GM12864 (cell line): ENCODE data around the gene SMAD1.
"Not testable (repeated sequence)": the region's sequence is repeated elsewhere in the genome, so short reads cannot be mapped to it uniquely, and the experiment has no call there.

Experiments used
- DNase-seq: peaks from one replicate; pipeline ENCODE4 v3.0.0-alpha.2; 2011; ENCODE audit warnings: low read depth
- H3K4me3 ChIP-seq: 2 replicates; pipeline ENCODE4 v1.5.1; 2011; ENCODE audit warnings: mild to moderate bottlenecking, low read depth, low read length, control low read depth
- TF ChIP-seq, protein P1 (sequence below): IDR thresholded peaks from 2 replicates; pipeline ENCODE4 v1.5.1; 2011; ENCODE audit warnings: low read depth, mild to moderate bottlenecking, moderate library complexity, low read length, control low read depth, inconsistent platforms; ENCODE audit errors: missing control alignments

The SMAD1 gene

DNA sequence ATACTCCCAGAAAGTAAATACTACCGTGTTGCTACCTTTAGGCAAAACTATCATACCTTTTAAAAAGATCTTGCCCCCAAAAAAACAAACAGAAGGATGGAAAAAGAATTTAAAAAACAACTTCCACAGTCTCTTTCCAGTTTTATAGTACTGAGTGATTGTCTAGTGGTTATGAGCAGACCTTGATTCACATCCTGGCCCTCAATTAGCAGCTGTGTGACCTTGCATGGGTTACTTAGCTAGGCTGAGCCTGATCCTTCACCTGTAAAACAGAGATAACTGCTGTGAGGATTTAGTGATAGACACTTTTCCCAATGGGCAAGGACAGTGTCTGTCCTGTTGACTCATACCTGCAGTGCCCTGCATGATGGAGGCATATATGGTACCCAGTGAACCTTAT is 49.0 kb downstream of the SMAD1 start:
- DNase-seq: no peak
- no peak overlapping the region for H3K4me3 ChIP-seq
- TF ChIP-seq, protein P1, sequence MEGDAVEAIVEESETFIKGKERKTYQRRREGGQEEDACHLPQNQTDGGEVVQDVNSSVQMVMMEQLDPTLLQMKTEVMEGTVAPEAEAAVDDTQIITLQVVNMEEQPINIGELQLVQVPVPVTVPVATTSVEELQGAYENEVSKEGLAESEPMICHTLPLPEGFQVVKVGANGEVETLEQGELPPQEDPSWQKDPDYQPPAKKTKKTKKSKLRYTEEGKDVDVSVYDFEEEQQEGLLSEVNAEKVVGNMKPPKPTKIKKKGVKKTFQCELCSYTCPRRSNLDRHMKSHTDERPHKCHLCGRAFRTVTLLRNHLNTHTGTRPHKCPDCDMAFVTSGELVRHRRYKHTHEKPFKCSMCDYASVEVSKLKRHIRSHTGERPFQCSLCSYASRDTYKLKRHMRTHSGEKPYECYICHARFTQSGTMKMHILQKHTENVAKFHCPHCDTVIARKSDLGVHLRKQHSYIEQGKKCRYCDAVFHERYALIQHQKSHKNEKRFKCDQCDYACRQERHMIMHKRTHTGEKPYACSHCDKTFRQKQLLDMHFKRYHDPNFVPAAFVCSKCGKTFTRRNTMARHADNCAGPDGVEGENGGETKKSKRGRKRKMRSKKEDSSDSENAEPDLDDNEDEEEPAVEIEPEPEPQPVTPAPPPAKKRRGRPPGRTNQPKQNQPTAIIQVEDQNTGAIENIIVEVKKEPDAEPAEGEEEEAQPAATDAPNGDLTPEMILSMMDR: no peak

DNA sequence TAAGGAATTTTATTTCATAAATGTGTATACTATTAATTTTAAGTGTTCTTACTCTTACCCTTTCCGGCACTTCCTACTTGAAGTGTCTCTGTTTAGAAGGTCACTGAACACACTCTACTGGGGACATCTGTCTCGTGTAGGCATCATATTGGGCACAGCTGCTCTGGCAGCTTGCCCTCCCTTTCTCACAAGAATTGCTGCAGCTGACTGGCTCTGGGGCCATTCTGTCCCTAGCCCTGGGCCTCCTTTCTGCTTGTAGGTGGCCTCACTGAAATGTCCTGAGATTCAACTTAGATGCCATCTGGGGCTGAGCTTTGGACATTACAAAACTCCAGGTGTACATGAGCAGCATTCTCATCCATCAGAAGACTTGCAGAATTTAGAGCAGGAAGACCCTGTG is 49.6 kb downstream of the SMAD1 start:
- no peak overlapping the region for H3K4me3 ChIP-seq
- DNase-seq: no peak
- TF ChIP-seq, protein P1: no peak

DNA sequence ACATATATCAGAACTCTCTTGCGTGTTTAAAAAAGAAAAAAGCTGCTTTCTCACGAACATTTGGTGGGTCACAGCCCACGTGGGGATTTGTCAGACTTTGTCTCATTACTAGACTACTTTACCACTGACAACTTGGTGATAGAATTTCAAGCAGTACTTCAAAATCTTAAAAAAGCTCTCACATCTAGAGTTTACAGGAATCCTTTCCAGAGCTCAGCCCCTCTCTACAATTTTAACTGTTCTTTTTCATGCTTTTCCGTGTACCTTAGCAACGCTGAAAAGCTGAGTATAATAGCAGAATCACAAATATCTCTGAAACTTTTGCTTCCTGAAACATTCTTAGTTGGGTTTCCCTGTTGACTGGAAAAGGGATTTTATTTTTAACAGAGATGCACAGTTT is 50.2 kb downstream of the SMAD1 start:
- TF ChIP-seq, protein P1: no peak
- DNase-seq: no peak
- H3K4me3 ChIP-seq: no peak overlapping the region

DNA sequence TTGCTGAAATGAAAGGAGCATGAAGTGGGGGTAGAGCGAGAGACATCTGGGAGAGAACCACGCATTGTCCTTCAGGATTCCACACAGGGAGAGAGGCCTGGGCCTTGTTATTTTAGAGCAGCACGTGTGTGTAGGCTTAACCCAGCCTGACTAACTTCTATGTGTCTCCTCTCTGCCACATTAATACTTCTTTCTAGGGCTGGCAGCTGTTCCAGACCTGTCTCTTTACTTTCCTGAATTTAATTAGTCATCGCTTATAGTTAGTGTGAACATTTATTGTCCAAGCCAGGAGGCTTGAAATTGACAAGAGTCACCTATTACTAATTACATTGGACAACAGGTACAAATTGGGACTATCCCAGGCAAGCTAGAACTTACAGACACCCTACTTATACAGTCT is 51.3 kb downstream of the SMAD1 start:
- TF ChIP-seq, protein P1: no peak
- H3K4me3 ChIP-seq: no peak overlapping the region
- DNase-seq: no peak

DNA sequence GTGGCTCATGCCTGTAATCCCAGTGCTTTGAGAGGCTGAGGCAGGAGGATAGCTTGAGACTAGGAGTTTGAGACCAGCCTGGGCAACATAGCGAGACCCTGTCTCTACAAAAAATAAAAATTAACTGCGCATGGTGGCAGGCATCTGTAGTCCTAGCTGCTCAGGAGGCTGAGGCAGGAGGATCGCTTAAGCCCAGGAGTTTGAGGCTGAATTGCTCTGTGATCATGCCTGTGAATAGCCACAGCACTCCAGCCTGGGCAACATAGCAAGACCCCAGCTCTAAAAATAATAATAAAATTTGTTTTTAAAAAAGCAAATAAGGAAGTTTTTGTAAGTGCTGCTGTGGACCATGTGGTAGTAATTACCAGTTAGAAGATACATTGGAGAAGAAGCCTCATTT is 51.8 kb downstream of the SMAD1 start:
- DNase-seq, H3K4me3 ChIP-seq: not testable (repeated sequence)

DNA sequence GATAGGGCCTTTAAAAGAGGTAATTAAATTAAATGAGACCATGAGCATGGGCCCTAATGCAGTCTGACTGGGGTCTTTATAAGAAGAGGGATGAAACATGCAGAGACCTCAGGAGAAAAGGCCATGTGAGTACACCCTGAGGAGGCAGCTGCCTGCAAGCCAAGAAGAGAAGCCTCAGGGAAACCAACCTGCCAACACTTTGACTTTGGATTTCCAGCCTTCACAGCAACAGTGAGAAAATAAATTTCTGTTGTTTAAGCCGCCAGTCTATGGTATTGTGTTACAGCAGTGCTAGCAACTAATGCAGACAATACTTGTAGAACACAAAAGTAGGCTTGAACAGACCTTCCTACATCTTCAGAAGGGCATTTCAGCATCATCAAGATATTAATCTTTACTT is 52.3 kb downstream of the SMAD1 start:
- DNase-seq: no peak
- TF ChIP-seq, protein P1: no peak
- no peak overlapping the region for H3K4me3 ChIP-seq

DNA sequence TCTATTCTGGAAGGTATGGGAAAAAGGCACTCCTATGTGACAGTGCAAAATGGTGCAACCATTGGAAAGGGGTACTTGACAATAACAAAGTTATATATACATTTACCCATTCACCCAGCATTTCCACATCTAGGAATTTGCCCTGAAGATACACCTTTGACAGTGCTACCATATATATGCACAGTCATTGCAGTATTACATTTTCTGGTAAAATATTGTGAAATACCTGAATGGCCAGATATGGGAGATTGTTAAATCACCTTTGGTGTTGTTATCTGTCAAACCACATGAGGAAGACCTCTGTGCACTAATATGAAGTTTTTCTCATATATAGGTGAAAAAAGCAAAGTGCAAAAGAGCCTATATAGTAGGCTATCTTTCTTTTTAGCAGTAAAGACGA is 53.5 kb downstream of the SMAD1 start:
- H3K4me3 ChIP-seq: no peak overlapping the region
- TF ChIP-seq, protein P1: no peak
- no peak for DNase-seq

DNA sequence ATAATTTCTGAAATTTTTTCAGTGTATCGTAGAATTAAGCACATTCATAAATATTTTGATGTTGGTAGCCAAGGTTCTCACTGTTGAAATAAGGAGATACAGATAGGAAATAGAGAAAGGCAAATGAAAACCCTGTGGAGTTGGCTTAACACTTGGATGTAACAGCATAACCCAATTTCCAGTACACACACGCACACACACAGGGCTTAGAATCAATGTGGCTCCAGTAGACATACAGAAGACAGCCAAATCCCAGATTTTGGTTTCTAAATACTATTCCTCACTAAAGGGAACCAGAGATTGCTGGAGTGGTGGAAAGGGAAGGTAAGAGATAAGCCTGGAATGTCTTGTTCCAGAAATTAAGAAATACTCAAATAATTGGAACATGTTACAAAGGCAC is 54.4 kb downstream of the SMAD1 start:
- DNase-seq: no peak
- no peak overlapping the region for H3K4me3 ChIP-seq
- TF ChIP-seq, protein P1: no peak
